ENCODE measurements around the gene NIBAN1. TPM values are rescaled to one million over a fixed set of nuclear protein-coding genes. Genes with fewer than 3 reads are reported as not detected.

NIBAN1 gene
- total and polyA plus RNA-seq, 9 of the 15 experiments (the other 6 are each of a cell fraction or from before 2014, with no cell fraction given) = 1.5 to 26.6 (median 16.2) TPM

DNA sequence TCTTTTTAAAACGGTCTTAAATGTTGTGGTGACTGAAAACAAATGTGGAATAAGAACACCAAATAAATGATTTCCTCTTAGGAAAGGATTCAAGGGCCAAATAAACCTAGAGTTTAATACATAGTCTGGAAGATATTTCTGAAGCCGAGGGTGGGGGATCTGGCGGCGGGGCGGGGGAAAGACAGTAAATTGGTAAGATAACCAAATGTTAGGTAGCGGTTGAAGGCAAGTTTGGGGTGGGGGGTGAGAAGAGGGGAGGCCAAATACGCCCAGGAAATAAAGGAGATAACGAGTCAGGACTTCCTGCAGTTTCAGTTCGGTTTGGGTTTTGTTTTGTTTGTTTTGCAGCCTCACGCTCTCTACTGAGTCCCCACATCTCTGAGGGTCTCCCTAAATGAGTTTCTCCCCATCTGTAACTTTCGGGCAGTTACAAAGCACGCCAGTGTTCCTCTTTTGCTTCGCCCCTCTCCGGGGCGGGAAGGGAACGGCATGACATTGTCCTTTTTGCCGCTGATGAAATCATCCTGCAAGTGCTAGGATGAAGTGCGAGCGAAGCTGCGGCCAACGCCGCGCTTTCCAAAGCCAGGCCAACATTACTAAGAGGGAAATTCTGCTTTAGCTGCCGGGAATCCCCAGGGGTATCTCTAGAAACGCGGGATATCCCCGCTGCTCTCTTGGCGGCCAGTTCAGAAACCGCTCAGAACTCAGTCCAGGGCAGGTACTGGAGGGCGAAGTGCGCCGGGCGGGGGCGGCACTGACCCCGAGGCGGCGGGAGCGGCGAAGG is 844 bp downstream of the NIBAN1 start (continued):
- TF ChIP-seq, protein P1, sequence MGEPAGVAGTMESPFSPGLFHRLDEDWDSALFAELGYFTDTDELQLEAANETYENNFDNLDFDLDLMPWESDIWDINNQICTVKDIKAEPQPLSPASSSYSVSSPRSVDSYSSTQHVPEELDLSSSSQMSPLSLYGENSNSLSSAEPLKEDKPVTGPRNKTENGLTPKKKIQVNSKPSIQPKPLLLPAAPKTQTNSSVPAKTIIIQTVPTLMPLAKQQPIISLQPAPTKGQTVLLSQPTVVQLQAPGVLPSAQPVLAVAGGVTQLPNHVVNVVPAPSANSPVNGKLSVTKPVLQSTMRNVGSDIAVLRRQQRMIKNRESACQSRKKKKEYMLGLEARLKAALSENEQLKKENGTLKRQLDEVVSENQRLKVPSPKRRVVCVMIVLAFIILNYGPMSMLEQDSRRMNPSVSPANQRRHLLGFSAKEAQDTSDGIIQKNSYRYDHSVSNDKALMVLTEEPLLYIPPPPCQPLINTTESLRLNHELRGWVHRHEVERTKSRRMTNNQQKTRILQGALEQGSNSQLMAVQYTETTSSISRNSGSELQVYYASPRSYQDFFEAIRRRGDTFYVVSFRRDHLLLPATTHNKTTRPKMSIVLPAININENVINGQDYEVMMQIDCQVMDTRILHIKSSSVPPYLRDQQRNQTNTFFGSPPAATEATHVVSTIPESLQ (CRISPR knock-in tag; IDR thresholded peaks at IDR 0.05) = peak; percentile 80
- TF ChIP-seq RBM22 (IDR thresholded peaks at IDR 0.05; ENCODE audit: low read depth, low read length, poor library complexity, severe bottlenecking) (peak; percentile 88), PTRF (tag; IDR thresholded peaks at IDR 0.05) (no peak), ZNF699 (CRISPR knock-in tag; IDR thresholded peaks at IDR 0.05; ENCODE audit: insufficient replicate concordance) (no peak), BRCA1 (IDR thresholded peaks at IDR 0.05) (no peak), BRCA1 (CRISPR knock-in tag; IDR thresholded peaks at IDR 0.05) (no peak), NUFIP1 (IDR thresholded peaks at IDR 0.05; ENCODE audit: partially characterized antibody) (no peak), FOXA1 (IDR thresholded peaks at IDR 0.05; ENCODE audit: borderline replicate concordance) (no peak), ZNF282 (CRISPR knock-in tag; IDR thresholded peaks at IDR 0.05) (peak; percentile 16; the same call in 1 of the 2 replicates), SIN3A (IDR thresholded peaks at IDR 0.05; ENCODE audit: borderline replicate concordance in 2 of 2, control insufficient read depth in 1 of 2, low read depth in 2 of 2, low read length in 2 of 2) (0 out of 4 replicates have a peak, but pooled peaks of 1 of the 2 experiments have one; percentile 51), STAT5A (IDR thresholded peaks at IDR 0.05; ENCODE audit: borderline replicate concordance, low read length) (0 out of 2 replicates have a peak, but pooled peaks have one; percentile 5), SETDB1 (IDR thresholded peaks at IDR 0.05; ENCODE audit: low read length) (no peak), TBL1XR1 (IDR thresholded peaks at IDR 0.05; ENCODE audit: low read length in 2 of 2) (peak in 1 of 2 experiments; percentile 20; a peak in 1 of 4 replicates), ZNF3 (CRISPR knock-in tag; IDR thresholded peaks at IDR 0.05) (no peak), KLF1 (tag; IDR thresholded peaks at IDR 0.05) (no peak; the same call in 1 of the 2 replicates), NEUROD1 (IDR thresholded peaks at IDR 0.05; ENCODE audit: borderline replicate concordance, low read depth, low read length, partially characterized antibody) (peak; percentile 73), CEBPG (CRISPR knock-in tag; IDR thresholded peaks at IDR 0.05) (peak; percentile 99), CEBPG (tag; conservative IDR thresholded peaks at IDR 0.05 in 1 of 2, IDR thresholded peaks at IDR 0.05 in 1 of 2) (peak; percentile 93 to 94), POLR3A (IDR thresholded peaks at IDR 0.05; ENCODE audit: borderline replicate concordance, extremely low read depth, insufficient read depth, insufficient read length) (no peak), CHD2 (IDR thresholded peaks at IDR 0.05; ENCODE audit: low read depth, low read length) (no peak), PHF21A (IDR thresholded peaks at IDR 0.05; ENCODE audit: borderline replicate concordance, low read depth) (no peak), NFRKB (IDR thresholded peaks at IDR 0.05; ENCODE audit: low read depth) (peak; percentile 97)
- TF ChIP-seq, protein P2, sequence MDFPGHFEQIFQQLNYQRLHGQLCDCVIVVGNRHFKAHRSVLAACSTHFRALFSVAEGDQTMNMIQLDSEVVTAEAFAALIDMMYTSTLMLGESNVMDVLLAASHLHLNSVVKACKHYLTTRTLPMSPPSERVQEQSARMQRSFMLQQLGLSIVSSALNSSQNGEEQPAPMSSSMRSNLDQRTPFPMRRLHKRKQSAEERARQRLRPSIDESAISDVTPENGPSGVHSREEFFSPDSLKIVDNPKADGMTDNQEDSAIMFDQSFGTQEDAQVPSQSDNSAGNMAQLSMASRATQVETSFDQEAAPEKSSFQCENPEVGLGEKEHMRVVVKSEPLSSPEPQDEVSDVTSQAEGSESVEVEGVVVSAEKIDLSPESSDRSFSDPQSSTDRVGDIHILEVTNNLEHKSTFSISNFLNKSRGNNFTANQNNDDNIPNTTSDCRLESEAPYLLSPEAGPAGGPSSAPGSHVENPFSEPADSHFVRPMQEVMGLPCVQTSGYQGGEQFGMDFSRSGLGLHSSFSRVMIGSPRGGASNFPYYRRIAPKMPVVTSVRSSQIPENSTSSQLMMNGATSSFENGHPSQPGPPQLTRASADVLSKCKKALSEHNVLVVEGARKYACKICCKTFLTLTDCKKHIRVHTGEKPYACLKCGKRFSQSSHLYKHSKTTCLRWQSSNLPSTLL (IDR thresholded peaks at IDR 0.05) = no peak; the same call in 1 of the 2 replicates
- TF ChIP-seq, protein P3, sequence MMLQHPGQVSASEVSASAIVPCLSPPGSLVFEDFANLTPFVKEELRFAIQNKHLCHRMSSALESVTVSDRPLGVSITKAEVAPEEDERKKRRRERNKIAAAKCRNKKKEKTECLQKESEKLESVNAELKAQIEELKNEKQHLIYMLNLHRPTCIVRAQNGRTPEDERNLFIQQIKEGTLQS (IDR thresholded peaks at IDR 0.05) = peak; percentile 96
- TF ChIP-seq, protein P3 (CRISPR knock-in tag; conservative IDR thresholded peaks at IDR 0.05) = no peak

Data from K562 (cell line).